Activated CD4-positive, alpha-beta T cell treated with anti-CD3 and anti-CD28 coated beads, Interleukin-2, amount 50 U/mL, for 24 hours (primary cell): ENCODE measurements around the gene SLC25A25.

ENCODE experiments used
- DNase-seq, 2 donors: peaks; one replicate each; pipeline ENCODE4 v3.0.0-alpha.2; 2020; ENCODE audit warnings: low read depth in 1 of 2, low spot score in 1 of 2

The SLC25A25 gene

DNA sequence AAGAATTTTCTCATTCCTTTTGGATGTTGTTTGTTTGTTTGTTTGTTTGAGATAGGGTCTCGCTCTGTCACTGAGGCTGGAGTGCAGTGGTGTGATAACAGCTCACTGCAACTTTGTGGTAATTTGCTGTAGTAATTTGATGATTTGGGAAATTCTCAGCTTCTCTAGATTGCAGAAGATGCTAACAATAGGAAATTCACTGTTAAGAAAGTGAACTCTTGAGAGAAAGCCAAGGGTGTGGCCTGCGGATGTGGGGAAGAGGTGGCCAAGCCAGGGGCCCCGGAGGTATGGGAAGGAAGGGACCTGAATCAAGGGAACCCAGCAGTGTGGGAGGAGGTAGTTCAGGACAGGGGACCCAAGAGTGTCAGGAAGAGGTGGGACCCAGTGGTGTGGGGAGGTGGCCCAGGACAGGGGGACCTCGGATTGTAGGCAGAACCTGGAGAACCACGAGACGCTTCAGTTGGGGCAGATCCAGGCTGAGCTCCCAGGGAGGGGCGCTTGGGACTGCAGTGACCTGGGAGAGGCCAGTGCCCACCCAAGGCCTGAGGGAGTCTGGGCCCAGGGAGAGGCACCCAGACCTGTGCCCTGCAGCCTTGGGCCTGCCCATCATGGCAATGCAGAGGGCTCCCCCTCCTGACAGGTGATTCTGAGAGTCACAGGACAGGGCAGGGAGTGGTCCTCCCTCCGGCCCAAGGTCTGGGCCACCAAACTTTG lies 75.7 kb downstream of the SLC25A25 start:
- no peak for DNase-seq

DNA sequence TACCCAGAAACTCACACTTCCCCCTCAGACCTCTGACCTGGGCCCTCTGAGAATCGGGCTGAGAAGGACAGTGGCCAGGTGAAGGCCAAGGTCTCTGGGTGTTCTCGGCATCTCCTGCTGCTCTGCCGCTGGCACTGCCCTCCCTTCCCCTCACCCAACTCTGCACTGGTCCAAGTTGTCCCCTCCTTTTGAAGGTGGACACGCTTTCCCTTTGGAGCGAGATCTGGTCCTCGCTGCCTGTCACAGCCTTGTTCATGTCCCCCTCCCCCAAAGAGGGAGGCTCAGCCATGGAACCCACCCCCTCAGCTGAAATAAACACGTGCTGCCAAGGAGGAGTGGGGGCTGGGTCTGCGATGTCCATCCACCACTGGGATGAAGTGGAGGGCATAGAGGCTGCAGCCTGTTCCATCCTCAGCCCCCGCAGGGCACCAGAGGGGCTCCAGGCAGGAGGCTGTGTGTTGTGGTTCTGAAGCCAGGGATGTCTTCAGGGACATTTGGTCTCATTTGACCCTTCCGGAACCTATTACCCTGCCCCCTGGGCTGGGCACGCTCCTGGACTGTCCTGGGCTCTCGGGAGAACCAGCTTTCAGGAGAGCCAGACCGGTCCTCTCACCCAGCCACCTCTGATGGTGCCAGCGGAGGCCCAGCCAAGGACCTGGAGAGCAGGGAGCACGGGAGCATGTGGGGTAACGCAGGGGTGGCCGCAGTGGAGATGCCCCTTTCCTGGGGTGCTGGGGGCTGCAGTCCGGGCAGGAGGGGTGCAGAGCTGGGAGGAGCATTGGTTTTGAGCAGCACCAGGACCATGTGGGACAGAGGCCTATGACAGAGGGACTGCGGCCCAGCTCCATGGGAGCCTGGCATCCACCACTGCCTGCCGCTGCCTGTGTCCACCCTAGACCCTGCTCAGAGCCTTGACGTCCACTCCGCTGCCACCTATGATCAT lies 76.5 kb downstream of the SLC25A25 start:
- DNase-seq: no peak

DNA sequence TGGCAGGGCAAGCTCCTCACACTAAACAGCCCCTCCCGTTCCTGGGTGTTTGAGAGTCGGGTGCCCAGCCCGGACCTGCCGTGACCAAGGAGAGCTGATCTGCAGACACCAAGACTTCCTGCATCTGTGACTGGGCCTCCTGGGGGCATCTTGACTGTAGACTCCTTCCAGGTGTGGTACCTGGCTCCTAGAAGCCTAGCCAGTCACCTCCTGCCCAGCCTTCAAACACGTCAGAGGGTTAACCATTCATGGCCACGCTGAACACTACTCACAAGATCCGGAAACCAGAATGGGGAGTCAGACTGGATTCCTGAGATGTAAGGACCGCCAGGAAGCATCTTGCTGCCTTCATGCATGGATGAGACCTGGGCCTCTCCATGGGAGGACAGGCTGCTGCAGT lies 77.5 kb downstream of the SLC25A25 start:
- DNase-seq: no peak

DNA sequence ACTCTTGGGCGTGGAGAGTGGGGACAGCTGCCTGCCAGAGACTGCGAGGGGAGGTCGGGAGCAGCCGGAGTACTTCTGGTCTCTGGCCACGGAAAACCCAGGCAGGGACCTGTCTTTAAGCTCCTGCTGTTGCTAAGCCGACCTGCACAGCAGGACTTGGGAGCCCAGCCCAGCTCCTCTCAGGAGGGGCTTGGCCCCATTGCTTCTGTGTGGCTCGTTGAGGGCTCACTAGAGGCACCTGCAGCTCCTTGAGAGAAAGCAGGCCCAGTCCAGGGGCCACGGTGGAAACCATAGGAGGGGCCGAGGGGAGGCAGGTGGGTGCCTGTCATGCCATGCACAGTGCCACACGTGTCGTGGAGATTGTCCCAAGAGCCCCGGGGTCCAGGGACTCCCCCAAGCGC lies 77.9 kb downstream of the SLC25A25 start:
- no peak for DNase-seq

DNA sequence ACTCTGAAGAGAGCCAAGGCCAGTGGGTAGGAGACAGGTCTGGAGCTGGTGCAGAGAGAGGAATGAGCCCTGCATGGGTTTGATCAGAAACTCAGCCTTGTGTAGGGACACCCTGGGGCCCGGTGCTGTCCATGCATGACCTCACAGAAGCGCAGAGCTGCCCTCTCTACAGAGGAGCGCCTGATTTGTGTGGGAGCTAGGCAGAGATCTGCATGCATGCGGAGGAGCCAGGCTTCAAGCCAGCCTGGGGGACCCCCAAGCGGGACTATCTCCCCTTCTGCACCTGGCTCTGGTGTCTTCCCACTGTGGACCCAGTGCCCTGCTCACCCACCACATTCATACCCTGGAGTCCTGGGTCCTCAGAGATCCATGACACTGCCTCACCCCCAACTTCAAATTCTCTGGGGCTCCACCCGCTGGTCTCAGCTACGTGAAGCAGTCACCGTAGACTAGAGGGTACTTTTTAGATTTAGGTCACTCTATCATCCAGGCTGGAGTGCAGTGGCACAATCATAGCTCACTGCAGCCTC lies 78.6 kb downstream of the SLC25A25 start:
- no peak for DNase-seq

DNA sequence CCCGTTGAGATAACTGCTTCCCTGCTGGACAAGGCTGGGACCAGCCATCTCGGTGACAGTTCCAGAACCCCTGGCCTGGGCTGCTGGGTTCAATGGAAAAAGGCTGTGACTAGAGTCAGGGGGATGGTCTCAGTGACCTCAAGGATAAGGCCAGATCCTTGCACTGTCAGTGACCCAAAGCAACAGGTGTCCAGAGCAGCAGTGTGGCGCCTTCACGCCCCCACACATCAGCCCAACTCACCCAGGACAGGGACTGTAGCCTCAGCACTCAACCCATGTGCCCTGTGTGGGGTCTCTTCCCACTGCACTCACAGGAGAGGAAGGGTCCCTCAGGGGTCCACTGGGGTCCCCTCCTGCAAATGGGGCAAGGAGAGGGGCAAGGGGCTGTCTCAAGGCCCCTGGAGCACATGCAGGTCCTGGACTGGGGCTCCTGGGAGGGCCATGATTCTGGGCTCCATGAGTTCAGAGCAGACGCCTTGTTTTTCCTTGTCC lies 80.5 kb downstream of the SLC25A25 start:
- no peak for DNase-seq

DNA sequence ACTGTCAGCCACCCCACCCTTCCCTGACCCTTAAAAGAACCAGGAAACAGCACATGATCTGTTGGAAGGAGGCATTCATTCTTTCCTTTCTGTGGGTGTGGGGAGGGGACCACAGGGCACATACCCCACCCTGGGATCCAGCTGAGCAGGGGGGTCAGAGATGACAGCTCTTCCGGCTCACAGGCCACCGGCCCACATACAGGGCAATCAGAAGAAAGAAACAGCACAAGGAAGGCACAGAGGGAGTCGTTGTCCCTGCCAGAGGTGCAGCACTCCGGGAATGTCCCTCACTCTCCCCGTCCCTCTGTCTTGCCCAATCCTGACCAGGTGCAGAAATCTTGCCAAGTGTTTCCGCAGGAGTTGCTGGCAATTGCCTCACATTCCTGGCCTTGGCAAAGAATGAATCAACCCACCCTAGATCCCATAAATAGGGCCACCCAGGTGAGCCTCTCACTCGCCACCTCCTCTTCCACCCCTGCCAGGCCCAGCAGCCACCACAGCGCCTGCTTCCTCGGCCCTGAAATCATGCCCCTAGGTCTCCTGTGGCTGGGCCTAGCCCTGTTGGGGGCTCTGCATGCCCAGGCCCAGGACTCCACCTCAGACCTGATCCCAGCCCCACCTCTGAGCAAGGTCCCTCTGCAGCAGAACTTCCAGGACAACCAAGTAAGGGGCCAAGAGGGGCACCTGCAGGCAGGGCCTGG lies 81.1 kb downstream of the SLC25A25 start, which contains the start of gene LCN2:
Gene LCN2 (plus strand): TSS at position 453 of the 701 bp plus-strand sequence. CDS start 73 bp downstream, at position 526.
- no peak for DNase-seq

DNA sequence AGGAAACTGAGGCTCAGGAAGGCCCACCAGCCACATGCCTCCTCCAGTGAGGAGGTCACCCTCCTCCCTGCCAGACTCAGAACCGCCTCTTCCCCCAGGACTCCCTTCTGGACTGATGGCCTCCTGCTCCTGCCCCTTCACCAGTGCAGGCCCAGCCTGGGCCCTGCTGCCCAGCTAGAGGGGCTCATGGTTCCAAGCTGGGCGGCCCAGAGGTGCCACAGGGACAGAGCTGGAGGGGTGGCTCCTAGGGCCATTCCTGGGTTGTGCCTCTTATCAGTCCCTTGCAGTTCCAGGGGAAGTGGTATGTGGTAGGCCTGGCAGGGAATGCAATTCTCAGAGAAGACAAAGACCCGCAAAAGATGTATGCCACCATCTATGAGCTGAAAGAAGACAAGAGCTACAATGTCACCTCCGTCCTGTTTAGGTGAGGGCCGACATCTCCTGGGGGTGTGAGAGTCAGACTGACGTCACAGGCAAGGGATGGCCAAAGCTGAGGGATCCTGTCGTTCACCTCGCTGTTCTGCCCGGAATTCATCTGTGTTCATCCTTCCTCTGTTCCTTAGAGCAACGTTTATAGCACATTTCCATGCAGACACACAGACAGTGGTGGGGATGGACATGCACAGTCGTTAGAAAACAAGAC lies 82.0 kb downstream of the SLC25A25 start:
- DNase-seq: no peak

DNA sequence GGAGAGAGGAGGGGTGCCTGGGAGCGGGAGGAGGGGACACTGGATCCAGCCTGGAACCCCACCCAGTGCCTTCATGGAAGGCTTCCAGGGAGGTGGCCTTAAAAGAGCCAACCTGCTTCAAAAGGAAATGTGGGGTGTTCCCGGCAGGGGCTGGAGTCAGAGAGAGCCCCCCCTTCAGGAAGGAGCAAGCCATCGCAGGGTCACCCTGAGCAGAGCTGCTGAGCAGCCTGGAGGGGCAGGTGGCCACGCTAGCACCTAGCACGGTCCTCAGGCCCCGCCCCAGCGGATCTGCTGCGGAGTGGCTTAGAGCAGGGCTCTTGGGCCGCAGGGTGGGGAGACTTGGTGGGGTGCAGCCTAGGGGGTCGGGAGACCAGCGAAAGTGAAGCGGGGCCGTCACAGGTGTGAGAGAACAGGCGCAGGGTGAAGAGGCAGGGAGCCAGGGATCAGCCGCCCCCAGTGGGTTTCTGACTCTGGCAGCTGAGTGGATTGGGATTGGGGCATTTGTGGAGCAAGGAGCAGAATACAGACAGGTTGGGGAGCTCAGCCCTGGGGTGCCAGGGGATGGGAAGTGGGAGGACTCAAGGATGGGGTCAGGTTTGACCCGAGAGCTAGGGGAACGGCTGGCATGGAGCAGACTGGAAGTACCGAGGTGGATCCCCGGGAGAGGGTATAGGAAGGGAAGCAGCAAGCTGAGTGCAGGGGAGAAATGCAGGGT lies 82.7 kb downstream of the SLC25A25 start:
- DNase-seq: no peak

DNA sequence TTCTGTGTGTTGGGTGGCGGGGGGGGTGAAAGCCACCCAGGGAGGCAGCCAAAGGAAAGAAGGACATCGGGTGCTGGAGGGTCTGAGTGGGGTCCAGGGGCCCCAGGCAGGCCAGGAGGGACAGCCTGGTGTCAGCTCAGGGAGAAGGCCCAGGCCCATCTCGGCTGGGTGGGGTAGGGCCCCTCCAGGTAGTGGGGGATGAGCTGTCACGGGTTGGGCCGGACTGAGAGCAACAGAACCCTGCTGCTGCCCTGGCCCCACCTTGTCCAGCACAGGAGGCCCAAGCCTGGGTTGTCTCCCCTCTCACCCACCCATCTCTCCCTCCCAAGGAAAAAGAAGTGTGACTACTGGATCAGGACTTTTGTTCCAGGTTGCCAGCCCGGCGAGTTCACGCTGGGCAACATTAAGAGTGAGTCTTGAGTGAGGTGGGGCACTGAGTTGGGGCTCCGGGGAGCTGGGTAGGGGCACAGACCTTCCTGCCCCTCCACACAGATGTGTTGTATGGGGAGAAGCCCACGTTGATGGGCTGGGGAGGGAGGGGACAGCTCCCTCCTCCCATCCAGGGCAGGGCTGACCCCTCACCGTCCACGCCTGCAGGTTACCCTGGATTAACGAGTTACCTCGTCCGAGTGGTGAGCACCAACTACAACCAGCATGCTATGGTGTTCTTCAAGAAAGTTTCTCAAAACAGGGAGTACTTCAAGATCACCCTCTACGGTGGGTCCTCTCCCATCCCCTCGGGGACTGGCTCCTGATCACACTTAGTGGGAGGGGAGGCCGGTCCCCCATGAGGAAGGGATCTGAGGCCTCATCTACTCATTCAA lies 83.5 kb downstream of the SLC25A25 start:
- DNase-seq: no peak

DNA sequence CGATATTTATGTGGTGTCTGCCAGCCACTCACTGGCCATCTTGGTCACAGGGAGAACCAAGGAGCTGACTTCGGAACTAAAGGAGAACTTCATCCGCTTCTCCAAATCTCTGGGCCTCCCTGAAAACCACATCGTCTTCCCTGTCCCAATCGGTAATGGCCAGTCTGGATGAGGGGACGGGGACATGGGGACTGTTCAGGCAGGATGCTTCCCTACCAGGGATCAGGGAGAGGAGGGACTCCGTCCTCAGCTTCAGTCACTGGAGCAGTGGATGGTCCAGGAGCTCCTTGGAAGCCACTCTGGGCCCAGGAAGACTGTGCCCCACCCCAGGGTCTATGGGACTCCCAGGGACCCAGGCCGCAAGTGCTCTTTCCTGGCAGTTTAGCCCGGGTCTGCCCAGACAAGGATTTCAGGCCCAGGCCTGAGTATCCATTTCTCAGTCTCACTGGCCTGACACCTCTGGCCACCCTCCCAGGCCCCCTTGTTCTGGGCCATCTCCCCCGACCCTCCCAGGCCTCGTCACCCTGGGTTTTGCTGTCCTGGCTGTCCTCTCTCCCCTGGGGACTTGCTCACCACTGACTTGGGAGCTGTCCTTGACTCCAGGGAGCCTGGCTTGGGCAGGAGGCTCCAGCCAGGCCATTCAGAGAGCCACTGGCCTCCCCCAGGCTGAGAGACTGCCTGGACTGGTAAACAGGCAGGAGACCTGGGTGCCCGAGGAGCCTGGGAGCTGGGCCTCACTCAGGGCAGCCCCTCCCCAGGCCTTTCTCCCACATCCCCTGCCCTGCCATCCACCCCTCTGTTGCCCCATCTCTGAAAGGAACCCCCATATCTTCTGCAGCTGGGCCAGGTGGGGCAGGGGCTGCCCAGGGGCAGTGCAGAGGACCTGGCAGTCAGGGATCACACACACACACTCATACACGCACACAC lies 84.4 kb downstream of the SLC25A25 start:
- no peak for DNase-seq

DNA sequence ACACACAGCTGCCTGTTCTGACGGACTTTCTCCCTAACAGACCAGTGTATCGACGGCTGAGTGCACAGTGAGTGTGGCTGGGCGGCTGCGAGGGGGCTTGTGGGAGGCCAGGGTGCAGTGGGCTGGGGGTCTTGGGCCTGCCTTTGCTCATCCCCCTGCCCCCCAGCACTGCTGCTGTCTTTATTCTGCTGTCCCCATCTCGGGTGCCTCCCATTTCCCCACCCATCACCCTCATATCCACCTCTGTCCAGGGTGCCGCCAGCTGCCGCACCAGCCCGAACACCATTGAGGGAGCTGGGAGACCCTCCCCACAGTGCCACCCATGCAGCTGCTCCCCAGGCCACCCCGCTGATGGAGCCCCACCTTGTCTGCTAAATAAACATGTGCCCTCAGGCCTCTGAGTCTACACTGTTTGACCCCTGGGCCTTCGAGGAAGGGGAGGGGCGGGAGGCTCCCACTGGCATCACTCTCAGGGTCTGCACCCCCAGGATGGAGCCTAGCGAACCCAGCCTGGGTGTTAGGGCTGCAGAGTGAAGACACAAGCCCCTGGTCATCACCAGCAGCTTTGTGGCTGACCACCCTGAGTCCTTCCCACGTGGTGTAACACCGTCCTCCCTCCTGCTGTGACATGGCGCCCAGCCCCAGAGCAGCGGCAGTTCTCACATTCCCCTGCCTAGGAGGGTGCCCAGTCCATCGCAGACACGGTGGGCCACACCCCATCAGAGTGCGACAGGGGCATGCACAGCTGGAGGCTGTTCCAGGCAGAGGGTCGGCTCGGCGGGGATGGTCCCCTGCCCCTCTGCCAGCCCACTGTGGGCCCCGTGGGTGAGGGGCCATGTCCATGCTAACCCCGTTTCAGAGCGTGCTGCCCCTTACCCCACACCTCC lies 85.3 kb downstream of the SLC25A25 start:
- no peak for DNase-seq

DNA sequence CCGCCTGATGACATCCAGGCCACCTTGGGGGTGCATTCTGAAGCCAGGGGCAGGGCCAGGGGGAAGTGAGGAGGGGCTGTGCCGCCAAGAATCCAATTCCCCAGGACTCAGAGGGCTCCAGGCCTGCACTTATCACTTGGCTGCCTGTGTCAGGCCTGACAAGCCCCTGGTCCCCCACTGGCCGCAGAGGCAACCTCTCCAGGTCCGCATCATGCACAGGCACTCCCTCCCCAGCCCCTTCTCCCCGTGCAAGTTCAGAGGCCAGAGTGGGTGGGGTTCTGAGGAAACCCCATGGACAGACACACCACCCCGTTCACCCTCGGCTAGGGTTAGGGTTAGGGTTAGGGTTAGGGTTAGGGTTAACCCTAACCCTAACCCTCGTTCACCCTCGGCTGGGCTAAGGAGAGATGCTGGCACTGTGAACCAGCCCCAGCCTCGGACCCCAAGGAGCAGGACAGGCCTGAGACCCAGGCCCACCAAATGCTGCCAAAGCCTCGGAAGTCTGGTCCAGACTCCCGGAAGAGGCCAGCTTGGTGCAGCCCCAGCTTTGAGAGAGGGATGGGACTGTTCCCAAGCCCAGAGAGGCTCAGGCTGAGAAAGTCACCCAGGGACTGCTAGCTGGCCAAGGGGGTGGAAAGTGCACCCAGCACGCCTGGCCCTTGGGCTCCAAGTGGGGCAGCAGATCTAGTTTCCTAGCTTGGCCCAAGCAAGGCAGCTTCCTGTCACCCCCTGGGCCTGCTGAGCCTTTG lies 86.1 kb downstream of the SLC25A25 start:
- no peak for DNase-seq

DNA sequence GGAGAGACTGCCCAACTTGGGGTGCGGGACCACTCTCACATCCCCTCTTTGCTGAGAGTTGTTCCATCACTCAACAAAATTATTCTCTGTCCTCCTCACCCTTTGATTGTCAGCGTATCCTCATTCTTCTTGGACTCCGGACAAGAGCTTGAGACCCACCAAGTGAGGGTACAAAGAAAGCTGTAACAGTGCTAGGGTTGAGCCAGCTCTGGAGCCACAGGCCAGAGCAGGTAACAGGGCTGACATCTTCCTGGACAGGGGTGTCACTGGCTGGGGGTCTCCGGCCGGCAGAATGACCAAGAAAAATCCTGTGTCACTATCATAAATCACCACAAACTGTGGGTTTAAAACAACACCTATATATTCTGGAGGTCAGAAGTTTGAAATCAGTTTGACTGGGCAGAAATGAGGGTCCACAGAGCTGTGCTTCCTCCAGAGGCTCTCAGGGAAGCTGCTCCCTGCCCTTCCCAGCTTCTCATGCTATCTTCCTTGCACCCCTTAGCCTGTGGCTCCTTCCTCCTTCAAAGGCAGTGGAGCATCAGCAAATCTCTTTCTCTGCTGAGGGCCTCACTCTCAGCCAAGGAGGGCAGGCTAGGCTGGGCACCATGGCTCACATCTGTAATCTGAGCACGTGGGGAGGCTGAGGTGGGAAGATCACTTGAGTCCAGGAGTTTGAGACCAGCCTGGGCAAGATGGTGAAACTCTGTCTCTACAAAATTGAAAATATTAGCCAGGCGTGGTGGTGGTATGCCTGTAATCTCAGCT lies 87.9 kb downstream of the SLC25A25 start:
- DNase-seq: no peak
